WTC11 (cell line): ENCODE results near the gene AGO4. TPM values are rescaled to one million over a fixed set of nuclear protein-coding genes. Genes with fewer than 3 reads are reported as not detected.

Source experiments
- ATAC-seq: fragments of 200-7000 bp; cut with Tn5 transposase; 2 replicates; pipeline ENCODE4 v1.10.0; 2021; ENCODE audit warnings: mild to moderate bottlenecking, moderate library complexity
- CTCF ChIA-PET: fragments of 300-600 bp; sonication (Branson Sonifier 250); formaldehyde crosslinking; loops from one replicate; lab custom pipeline; 2021; ENCODE audit warnings: antibody characterized with exemption; lab: Charles Lee
- POLR2A ChIA-PET: fragments of 350-600 bp; sonication (Branson Sonifier 250); formaldehyde crosslinking; loops from one replicate; lab custom pipeline; 2021; ENCODE audit warnings: antibody characterized with exemption; lab: Charles Lee
- DNase-seq: peaks from one replicate; pipeline ENCODE4 v3.0.0; 2021; ENCODE audit warnings: low spot score
- H3K27ac Mint-ChIP-seq: 2 replicates; pipeline ENCODE4 v1.8.0; 2021; ENCODE audit warnings: mixed read lengths
- H3K27me3 Mint-ChIP-seq: 2 replicates; pipeline ENCODE4 v1.8.0; 2021; ENCODE audit warnings: low read depth, mild to moderate bottlenecking, moderate library complexity, mixed read lengths
- H3K36me3 Mint-ChIP-seq: 2 replicates; pipeline ENCODE4 v1.8.0; 2021; ENCODE audit warnings: mixed read lengths
- H3K4me1 Mint-ChIP-seq: 2 replicates; pipeline ENCODE4 v1.8.0; 2022; ENCODE audit warnings: mixed read lengths
- H3K4me3 Mint-ChIP-seq: 2 replicates; pipeline ENCODE4 v1.8.0; 2021; ENCODE audit warnings: mild to moderate bottlenecking, moderate library complexity, mixed read lengths
- H3K9me3 Mint-ChIP-seq: 2 replicates; pipeline ENCODE4 v1.8.0; 2021; ENCODE audit warnings: mixed read lengths
- ARID4B ChIP-seq: sonication (generic); formaldehyde crosslinking; IDR thresholded peaks from 2 replicates; pipeline ENCODE4 v1.8.0; 2023; ENCODE audit warnings: missing genetic modification reagents, mild to moderate bottlenecking, borderline replicate concordance
- CDX4 ChIP-seq: fragments of 250-450 bp; sonication (Bioruptor Pico); IDR thresholded peaks from 2 replicates; pipeline ENCODE4 v1.9.0; 2021; ENCODE audit warnings: moderate library complexity, mild to moderate bottlenecking, inconsistent platforms, borderline replicate concordance
- EMX1 ChIP-seq: fragments of 250-450 bp; sonication (Bioruptor Pico); IDR thresholded peaks from 2 replicates; pipeline ENCODE4 v1.8.0; 2021; ENCODE audit warnings: mild to moderate bottlenecking
- ETV6 ChIP-seq: sonication (generic); formaldehyde crosslinking; IDR thresholded peaks from 2 replicates; pipeline ENCODE4 v1.8.1; 2022; ENCODE audit warnings: mild to moderate bottlenecking, missing genetic modification reagents
- FOXJ3 ChIP-seq: sonication (generic); formaldehyde crosslinking; IDR thresholded peaks from 2 replicates; pipeline ENCODE4 v1.9.0; 2021; ENCODE audit warnings: missing genetic modification reagents, mild to moderate bottlenecking, borderline replicate concordance
- FOXK1 ChIP-seq: sonication (generic); formaldehyde crosslinking; IDR thresholded peaks from 2 replicates; pipeline ENCODE4 v1.8.0; 2022; ENCODE audit warnings: mild to moderate bottlenecking, moderate library complexity, missing genetic modification reagents
- IRF1 ChIP-seq: sonication (generic); formaldehyde crosslinking; IDR thresholded peaks from 2 replicates; pipeline ENCODE4 v1.8.0; 2023; ENCODE audit warnings: missing genetic modification reagents
- IRF2 ChIP-seq: sonication (generic); formaldehyde crosslinking; IDR thresholded peaks from 2 replicates; pipeline ENCODE4 v1.8.0; 2022; ENCODE audit warnings: low read depth, missing genetic modification reagents, borderline replicate concordance
- NFE2L1 ChIP-seq: sonication (generic); formaldehyde crosslinking; IDR thresholded peaks from 2 replicates; pipeline ENCODE4 v1.8.1; 2023; ENCODE audit warnings: missing genetic modification reagents
- NR3C1 ChIP-seq: sonication (generic); formaldehyde crosslinking; conservative IDR thresholded peaks from 2 replicates; pipeline ENCODE4 v1.8.1; 2023; ENCODE audit warnings: low read depth, mild to moderate bottlenecking, missing genetic modification reagents
- RELA ChIP-seq: sonication (generic); formaldehyde crosslinking; IDR thresholded peaks from 2 replicates; pipeline ENCODE4 v1.8.1; 2022; ENCODE audit warnings: missing genetic modification reagents, mild to moderate bottlenecking, borderline replicate concordance
- SMAD3 ChIP-seq: sonication (generic); formaldehyde crosslinking; IDR thresholded peaks from 2 replicates; pipeline ENCODE4 v1.8.0; 2022; ENCODE audit warnings: missing genetic modification reagents, mild to moderate bottlenecking, borderline replicate concordance
- SP1 ChIP-seq: sonication (generic); formaldehyde crosslinking; conservative IDR thresholded peaks from 2 replicates; pipeline ENCODE4 v1.8.1; 2022; ENCODE audit warnings: missing genetic modification reagents
- TEAD1 ChIP-seq: sonication (generic); formaldehyde crosslinking; IDR thresholded peaks from 2 replicates; pipeline ENCODE4 v1.8.0; 2022; ENCODE audit warnings: mild to moderate bottlenecking, missing genetic modification reagents
- ZMAT4 ChIP-seq: fragments of 250-450 bp; sonication (Bioruptor Pico); IDR thresholded peaks from 2 replicates; pipeline ENCODE4 v1.9.0; 2021; ENCODE audit warnings: mild to moderate bottlenecking
- ZNF263 ChIP-seq: sonication (generic); formaldehyde crosslinking; IDR thresholded peaks from 2 replicates; pipeline ENCODE4 v1.8.1; 2022; ENCODE audit warnings: low read depth, mild to moderate bottlenecking, moderate library complexity, missing genetic modification reagents
- ZNF512 ChIP-seq: sonication (generic); formaldehyde crosslinking; IDR thresholded peaks from 2 replicates; pipeline ENCODE4 v1.8.1; 2022; ENCODE audit warnings: missing genetic modification reagents, borderline replicate concordance
- total RNA-seq: library from RNA; stranded (reverse); gene quantifications from 3 replicates; pipeline ENCODE4 v1.2.3, GENCODE V29; 2021
- TF ChIP-seq, protein P1 (sequence below): sonication (generic); formaldehyde crosslinking; conservative IDR thresholded peaks from 2 replicates; pipeline ENCODE4 v1.8.1; 2023; ENCODE audit warnings: mild to moderate bottlenecking, low read depth, missing genetic modification reagents, moderate library complexity
- TF ChIP-seq, protein P2 (sequence below): sonication (generic); formaldehyde crosslinking; IDR thresholded peaks from 2 replicates; pipeline ENCODE4 v1.8.1; 2022; ENCODE audit warnings: low read depth, missing genetic modification reagents, borderline replicate concordance
- TF ChIP-seq, protein P3 (sequence below): sonication (generic); formaldehyde crosslinking; IDR thresholded peaks from 2 replicates; pipeline ENCODE4 v1.8.1; 2023; ENCODE audit warnings: mild to moderate bottlenecking, missing genetic modification reagents, moderate library complexity
- TF ChIP-seq, protein P4 (sequence below): sonication (generic); formaldehyde crosslinking; IDR thresholded peaks from 2 replicates; pipeline ENCODE4 v1.8.1; 2023; ENCODE audit warnings: mild to moderate bottlenecking, moderate library complexity, missing genetic modification reagents

Gene AGO4
- total RNA-seq, 1 experiment from 2014 or later, result 8.7 TPM

- peak overlapping the region; percentile 99 for H3K4me3 Mint-ChIP-seq
- H3K27ac Mint-ChIP-seq, result peak overlapping the region; percentile 79
- H3K36me3 Mint-ChIP-seq, result 0 out of 2 replicates have a peak, but pooled peaks cover 3% of the 10 kb centered on the region
- peaks cover 3% of the 10 kb centered on the region; the same call in 1 of the 2 replicates for H3K4me1 Mint-ChIP-seq
- POLR2A ChIA-PET, result interaction anchor here (0.9 to 2.6 kb wide), 14 partner anchors 11 to 553 kb away, joined by 3 to 14 read pairs (median 5); partner anchors contain the start of genes AGO3, KIAA0319L and NCDN
- no peaks in the 10 kb centered on the region; the same call in 1 of the 2 replicates for H3K27me3 Mint-ChIP-seq
- DNase-seq, result peak; percentile 92
- no peaks in the 10 kb centered on the region for H3K9me3 Mint-ChIP-seq
- CTCF ChIA-PET, result interaction anchor here (0.5 to 2.6 kb wide), 20 partner anchors 17 to 328 kb away, joined by 3 to 28 read pairs (median 5); partner anchors contain the start of genes AGO1, KIAA0319L, NCDN and TFAP2E
- ATAC-seq, result peak; percentile 75
- TF ChIP-seq ETV6 (peak; percentile 58; the same call in 1 of the 2 replicates), SMAD3 (CRISPR knock-in tag) (peak; percentile 48; the same call in 1 of the 2 replicates), ZNF263 (peak; percentile 64; the same call in 1 of the 2 replicates), FOXK1 (peak; percentile 77), CDX4 (no peak), RELA (CRISPR knock-in tag) (no peak), IRF1 (no peak), ARID4B (CRISPR knock-in tag) (0 out of 2 replicates have a peak, but pooled peaks have one; percentile 13), ZMAT4 (CRISPR knock-in tag) (no peak), ZNF512 (CRISPR knock-in tag) (no peak), TEAD1 (no peak), NR3C1 (CRISPR knock-in tag) (no peak), FOXJ3 (CRISPR knock-in tag) (no peak), NFE2L1 (CRISPR knock-in tag) (no peak), EMX1 (CRISPR knock-in tag) (no peak), IRF2 (CRISPR knock-in tag) (no peak), SP1 (no peak)
- TF ChIP-seq, protein P1, sequence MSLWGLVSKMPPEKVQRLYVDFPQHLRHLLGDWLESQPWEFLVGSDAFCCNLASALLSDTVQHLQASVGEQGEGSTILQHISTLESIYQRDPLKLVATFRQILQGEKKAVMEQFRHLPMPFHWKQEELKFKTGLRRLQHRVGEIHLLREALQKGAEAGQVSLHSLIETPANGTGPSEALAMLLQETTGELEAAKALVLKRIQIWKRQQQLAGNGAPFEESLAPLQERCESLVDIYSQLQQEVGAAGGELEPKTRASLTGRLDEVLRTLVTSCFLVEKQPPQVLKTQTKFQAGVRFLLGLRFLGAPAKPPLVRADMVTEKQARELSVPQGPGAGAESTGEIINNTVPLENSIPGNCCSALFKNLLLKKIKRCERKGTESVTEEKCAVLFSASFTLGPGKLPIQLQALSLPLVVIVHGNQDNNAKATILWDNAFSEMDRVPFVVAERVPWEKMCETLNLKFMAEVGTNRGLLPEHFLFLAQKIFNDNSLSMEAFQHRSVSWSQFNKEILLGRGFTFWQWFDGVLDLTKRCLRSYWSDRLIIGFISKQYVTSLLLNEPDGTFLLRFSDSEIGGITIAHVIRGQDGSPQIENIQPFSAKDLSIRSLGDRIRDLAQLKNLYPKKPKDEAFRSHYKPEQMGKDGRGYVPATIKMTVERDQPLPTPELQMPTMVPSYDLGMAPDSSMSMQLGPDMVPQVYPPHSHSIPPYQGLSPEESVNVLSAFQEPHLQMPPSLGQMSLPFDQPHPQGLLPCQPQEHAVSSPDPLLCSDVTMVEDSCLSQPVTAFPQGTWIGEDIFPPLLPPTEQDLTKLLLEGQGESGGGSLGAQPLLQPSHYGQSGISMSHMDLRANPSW (CRISPR knock-in tag), result no peak
- TF ChIP-seq, protein P2, sequence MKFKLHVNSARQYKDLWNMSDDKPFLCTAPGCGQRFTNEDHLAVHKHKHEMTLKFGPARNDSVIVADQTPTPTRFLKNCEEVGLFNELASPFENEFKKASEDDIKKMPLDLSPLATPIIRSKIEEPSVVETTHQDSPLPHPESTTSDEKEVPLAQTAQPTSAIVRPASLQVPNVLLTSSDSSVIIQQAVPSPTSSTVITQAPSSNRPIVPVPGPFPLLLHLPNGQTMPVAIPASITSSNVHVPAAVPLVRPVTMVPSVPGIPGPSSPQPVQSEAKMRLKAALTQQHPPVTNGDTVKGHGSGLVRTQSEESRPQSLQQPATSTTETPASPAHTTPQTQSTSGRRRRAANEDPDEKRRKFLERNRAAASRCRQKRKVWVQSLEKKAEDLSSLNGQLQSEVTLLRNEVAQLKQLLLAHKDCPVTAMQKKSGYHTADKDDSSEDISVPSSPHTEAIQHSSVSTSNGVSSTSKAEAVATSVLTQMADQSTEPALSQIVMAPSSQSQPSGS (CRISPR knock-in tag), result no peak
- TF ChIP-seq, protein P3, sequence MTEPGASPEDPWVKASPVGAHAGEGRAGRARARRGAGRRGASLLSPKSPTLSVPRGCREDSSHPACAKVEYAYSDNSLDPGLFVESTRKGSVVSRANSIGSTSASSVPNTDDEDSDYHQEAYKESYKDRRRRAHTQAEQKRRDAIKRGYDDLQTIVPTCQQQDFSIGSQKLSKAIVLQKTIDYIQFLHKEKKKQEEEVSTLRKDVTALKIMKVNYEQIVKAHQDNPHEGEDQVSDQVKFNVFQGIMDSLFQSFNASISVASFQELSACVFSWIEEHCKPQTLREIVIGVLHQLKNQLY (CRISPR knock-in tag), result 0 out of 2 replicates have a peak, but pooled peaks have one; percentile 39
- TF ChIP-seq, protein P4, sequence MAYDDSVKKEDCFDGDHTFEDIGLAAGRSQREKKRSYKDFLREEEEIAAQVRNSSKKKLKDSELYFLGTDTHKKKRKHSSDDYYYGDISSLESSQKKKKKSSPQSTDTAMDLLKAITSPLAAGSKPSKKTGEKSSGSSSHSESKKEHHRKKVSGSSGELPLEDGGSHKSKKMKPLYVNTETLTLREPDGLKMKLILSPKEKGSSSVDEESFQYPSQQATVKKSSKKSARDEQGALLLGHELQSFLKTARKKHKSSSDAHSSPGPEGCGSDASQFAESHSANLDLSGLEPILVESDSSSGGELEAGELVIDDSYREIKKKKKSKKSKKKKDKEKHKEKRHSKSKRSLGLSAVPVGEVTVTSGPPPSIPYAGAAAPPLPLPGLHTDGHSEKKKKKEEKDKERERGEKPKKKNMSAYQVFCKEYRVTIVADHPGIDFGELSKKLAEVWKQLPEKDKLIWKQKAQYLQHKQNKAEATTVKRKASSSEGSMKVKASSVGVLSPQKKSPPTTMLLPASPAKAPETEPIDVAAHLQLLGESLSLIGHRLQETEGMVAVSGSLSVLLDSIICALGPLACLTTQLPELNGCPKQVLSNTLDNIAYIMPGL (CRISPR knock-in tag), result no peak; the same call in 1 of the 2 replicates
These were observed 38.5 kb upstream of the AGO4 start for GRCh38 chr1:35769188-35769758.
